Measurements from ENCODE around the gene DGKA. TPM values are rescaled to one million over a fixed set of nuclear protein-coding genes. Genes with fewer than 3 reads are reported as not detected.

The DGKA gene
- total RNA-seq, 1 experiment from 2014 or later, result 58.3 TPM

- no peak for ATAC-seq
- Histone ChIP-seq H3K9me3 (ENCODE audit: control insufficient read depth in 1 of 2, insufficient read depth in 1 of 2, low read depth in 1 of 2, low read length in 2 of 2) (no peaks in the 10 kb centered on the region), H3K4me1 (ENCODE audit: control insufficient read depth in 1 of 2, insufficient read depth in 2 of 2, low read length in 2 of 2) (peaks cover 0 to 11% of the 10 kb centered on the region in 2 experiments; a peak in 3 of 4 replicates), H2AFZ (ENCODE audit: low read depth, low read length, poor library complexity, severe bottlenecking) (no peak overlapping the region), H3K27ac (ENCODE audit: low read depth, low read length) (no peak overlapping the region), H3K36me3 (ENCODE audit: control insufficient read depth in 1 of 2, insufficient read depth in 2 of 2, low read length in 2 of 2) (no peaks in the 10 kb centered on the region), H4K20me1 (ENCODE audit: insufficient read depth) (no peaks in the 10 kb centered on the region), H3K4me3 (replicated peaks in 1 of 2; ENCODE audit: low read depth in 1 of 2, low read length in 2 of 2) (no peak overlapping the region), H3K9me2 (ENCODE audit: insufficient read depth) (no peaks in the 10 kb centered on the region), H3K27me3 (ENCODE audit: insufficient read depth, low read length) (no peaks in the 10 kb centered on the region), H3K4me2 (ENCODE audit: low read length) (no peak overlapping the region), H3K9ac (ENCODE audit: low read length) (no peak overlapping the region), H3K79me2 (ENCODE audit: insufficient read depth, low read length) (no peaks in the 10 kb centered on the region)
- no peak for TF ChIP-seq CBX3 (IDR thresholded peaks at IDR 0.05; ENCODE audit: low read depth)
- TF ChIP-seq EGR1 (IDR thresholded peaks at IDR 0.05; ENCODE audit: low read depth), result no peak
- no peak for TF ChIP-seq ELF1 (IDR thresholded peaks at IDR 0.05; ENCODE audit: borderline replicate concordance, low read depth)
- TF ChIP-seq EZH2phosphoT487 (IDR thresholded peaks at IDR 0.05; ENCODE audit: borderline replicate concordance), result no peak
- no peak for TF ChIP-seq REST (IDR thresholded peaks at IDR 0.05; ENCODE audit: low read depth)
- no peak for DNase-seq (ENCODE audit: low read depth, low spot score)
- RAD21 ChIA-PET (ENCODE audit: low non-redundant PET in 1 of 2, low total read pairs in 2 of 2, uncharacterized antibody in 2 of 2, unreplicated experiment in 2 of 2), result no interaction called here
- CTCF ChIA-PET, result no interaction called here
- POLR2A ChIA-PET, result no interaction called here
- intact Hi-C loops (cut with micrococcal nuclease), result no loop called here
- BruUV-seq (replicated peaks), result no TSS peak
Observed at GRCh38 chr12:55885113-55885512, 45.8 kb upstream of the DGKA start.

GRCh38 chr12:55891310-55891709 lies 39.7 kb upstream of the DGKA start:
- intact Hi-C loops (cut with micrococcal nuclease), result no loop called here
- H3K4me3 ChIP-seq (replicated peaks in 1 of 2; ENCODE audit: low read depth in 1 of 2, low read length in 2 of 2), result no peak overlapping the region
- no peak for DNase-seq (ENCODE audit: low read depth, low spot score)
- no TSS peak for BruUV-seq (replicated peaks)
- no peak overlapping the region for H2AFZ ChIP-seq (ENCODE audit: low read depth, low read length, poor library complexity, severe bottlenecking)
- H3K4me2 ChIP-seq (ENCODE audit: low read length), result no peak overlapping the region
- no peaks in the 10 kb centered on the region for H3K9me3 ChIP-seq (ENCODE audit: control insufficient read depth in 1 of 2, insufficient read depth in 1 of 2, low read depth in 1 of 2, low read length in 2 of 2)
- no peaks in the 10 kb centered on the region for H3K27me3 ChIP-seq (ENCODE audit: insufficient read depth, low read length)
- H3K79me2 ChIP-seq (ENCODE audit: insufficient read depth, low read length), result no peaks in the 10 kb centered on the region
- POLR2A ChIA-PET, result interaction anchor here (1.4 kb wide), 1 partner anchor 14 kb away, joined by 3 read pairs; no protein-coding TSS in a partner anchor
- ATAC-seq, result no peak
- no peak overlapping the region for H3K9ac ChIP-seq (ENCODE audit: low read length)
- no peaks in the 10 kb centered on the region for H3K36me3 ChIP-seq (ENCODE audit: control insufficient read depth in 1 of 2, insufficient read depth in 2 of 2, low read length in 2 of 2)
- H4K20me1 ChIP-seq (ENCODE audit: insufficient read depth), result no peaks in the 10 kb centered on the region
- H3K9me2 ChIP-seq (ENCODE audit: insufficient read depth), result no peaks in the 10 kb centered on the region
- H3K4me1 ChIP-seq (ENCODE audit: control insufficient read depth in 1 of 2, insufficient read depth in 2 of 2, low read length in 2 of 2), result no peaks in the 10 kb centered on the region
- no peak overlapping the region for H3K27ac ChIP-seq (ENCODE audit: low read depth, low read length)
- CTCF ChIA-PET, result no interaction called here
- RAD21 ChIA-PET (ENCODE audit: low non-redundant PET in 1 of 2, low total read pairs in 2 of 2, uncharacterized antibody in 2 of 2, unreplicated experiment in 2 of 2), result no interaction called here
- no peak for TF ChIP-seq MAX (IDR thresholded peaks at IDR 0.05)
- no peak for TF ChIP-seq CBX3 (IDR thresholded peaks at IDR 0.05; ENCODE audit: low read depth)
- TF ChIP-seq SRF (IDR thresholded peaks at IDR 0.05; ENCODE audit: low read depth), result no peak
- no peak for TF ChIP-seq RAD21 (IDR thresholded peaks at IDR 0.05; ENCODE audit: low read depth)
- TF ChIP-seq TCF7L2 (IDR thresholded peaks at IDR 0.05; ENCODE audit: borderline replicate concordance, extremely low read depth, insufficient read depth, insufficient read length), result no peak
- TF ChIP-seq SP1 (IDR thresholded peaks at IDR 0.05; ENCODE audit: low read depth), result no peak
- TF ChIP-seq POLR2A (IDR thresholded peaks at IDR 0.05; ENCODE audit: borderline replicate concordance, extremely low read depth, insufficient read depth, insufficient read length), result no peak
- no peak for TF ChIP-seq EGR1 (IDR thresholded peaks at IDR 0.05; ENCODE audit: low read depth)
- TF ChIP-seq POLR2AphosphoS5 (IDR thresholded peaks at IDR 0.05; ENCODE audit: low read depth, low read length), result no peak
- TF ChIP-seq ZBTB33 (IDR thresholded peaks at IDR 0.05; ENCODE audit: extremely low read depth, insufficient replicate concordance, low read length), result no peak
- no peak for TF ChIP-seq SIN3A (IDR thresholded peaks at IDR 0.05; ENCODE audit: low read depth)
- TF ChIP-seq ATF3 (IDR thresholded peaks at IDR 0.05), result no peak
- TF ChIP-seq YY1 (IDR thresholded peaks at IDR 0.05; ENCODE audit: extremely low read depth, insufficient replicate concordance, low read depth, low read length), result no peak
- TF ChIP-seq EZH2phosphoT487 (IDR thresholded peaks at IDR 0.05; ENCODE audit: borderline replicate concordance), result no peak
